ENCODE data around the gene NEK6.

The NEK6 gene

GRCh38 chr9:124262649-124262972, 4.9 kb downstream of the NEK6 start:
- no peak for DNase-seq

GRCh38 chr9:124263213-124263612, 5.5 kb downstream of the NEK6 start:
- DNase-seq: no peak

GRCh38 chr9:124263800-124264426, 6.2 kb downstream of the NEK6 start:
- no peak for DNase-seq

- DNase-seq: no peak
These were observed 7.1 kb downstream of the NEK6 start for GRCh38 chr9:124264823-124265233.

GRCh38 chr9:124265551-124265950, 7.8 kb downstream of the NEK6 start:
- DNase-seq: no peak

GRCh38 chr9:124266139-124266825, 8.5 kb downstream of the NEK6 start:
- no peak for DNase-seq

- DNase-seq: no peak
These were observed 9.1 kb downstream of the NEK6 start for GRCh38 chr9:124266826-124267201.

- no peak for DNase-seq
These were observed 9.6 kb downstream of the NEK6 start for GRCh38 chr9:124267271-124267807.

- DNase-seq: no peak
These were observed 10.5 kb downstream of the NEK6 start for GRCh38 chr9:124268248-124268647.

GRCh38 chr9:124268661-124269060, 10.9 kb downstream of the NEK6 start:
- no peak for DNase-seq

GRCh38 chr9:124269556-124269955, 11.8 kb downstream of the NEK6 start:
- DNase-seq: no peak

GRCh38 chr9:124270504-124271335, 13.0 kb downstream of the NEK6 start:
- no peak for DNase-seq

GRCh38 chr9:124271660-124272059, 13.9 kb downstream of the NEK6 start:
- DNase-seq: no peak

- DNase-seq: no peak
These were observed 14.4 kb downstream of the NEK6 start for GRCh38 chr9:124272118-124272517.

- no peak for DNase-seq
These were observed 15.2 kb downstream of the NEK6 start for GRCh38 chr9:124272979-124273378.

GRCh38 chr9:124273427-124274160, 15.8 kb downstream of the NEK6 start:
- DNase-seq: no peak

GRCh38 chr9:124274226-124274625, 16.5 kb downstream of the NEK6 start:
- DNase-seq: no peak

GRCh38 chr9:124274738-124275137, 17.0 kb downstream of the NEK6 start:
- DNase-seq: no peak

- DNase-seq: no peak
These were observed 19.7 kb downstream of the NEK6 start for GRCh38 chr9:124277420-124277819.

GRCh38 chr9:124278054-124278540, 20.3 kb downstream of the NEK6 start:
- DNase-seq: no peak

- DNase-seq: no peak
These were observed 21.9 kb downstream of the NEK6 start for GRCh38 chr9:124279531-124280175.

- no peak for DNase-seq
These were observed 22.5 kb downstream of the NEK6 start for GRCh38 chr9:124280176-124280691.
